Breast epithelium (tissue), 4 donors: ENCODE results near the gene NRXN3. TPM values are rescaled to one million over a fixed set of nuclear protein-coding genes. Genes with fewer than 3 reads are reported as not detected.
A peak's percentile ranks its signal among the peaks of the same experiment; 100 is the strongest.

ENCODE experiments used
- DNase-seq, 2 donors: peaks; one replicate each; pipeline ENCODE4 v3.0.0-alpha.2; 2019; ENCODE audit warnings: low spot score in 2 of 2
- H3K27ac ChIP-seq, 2 donors: fragments of 200-600 bp; sonication (generic) in 1 of 2; one replicate each; pipeline ENCODE4 v1.5.1; 2016 to 2019; ENCODE audit warnings: mild to moderate bottlenecking in 1 of 2
- H3K27me3 ChIP-seq, 2 donors: fragments of 200-600 bp; sonication (generic) in 1 of 2; one replicate each; pipeline versions ENCODE4 v1.5.1 to v1.6.0; 2017 to 2019; ENCODE audit warnings: control low read depth in 1 of 2, mild to moderate bottlenecking in 1 of 2
- H3K36me3 ChIP-seq: fragments of 200-600 bp; one replicate; pipeline ENCODE4 v1.5.1; 2019
- H3K4me1 ChIP-seq, 2 donors: fragments of 200-600 bp; sonication (generic); one replicate each; pipeline ENCODE4 v1.5.1; 2016 to 2019; ENCODE audit warnings: control low read depth in 1 of 2
- H3K4me3 ChIP-seq, 3 donors: fragments of 200-600 bp; sonication (generic); 1 replicate in 2 of 3; 2 replicates in 1 of 3; pipeline ENCODE4 v1.5.1; 2016 to 2019; ENCODE audit warnings: mild to moderate bottlenecking in 3 of 3, moderate library complexity in 2 of 3
- H3K9me3 ChIP-seq, 2 donors: fragments of 200-600 bp; sonication (generic) in 1 of 2; one replicate each; pipeline ENCODE4 v1.5.1; 2016 to 2019; ENCODE audit warnings: control low read depth in 1 of 2
- CTCF ChIP-seq, 3 donors: fragments of 450-650 bp; IDR thresholded peaks; one replicate each; pipeline ENCODE4 v1.5.1; 2016 to 2017; ENCODE audit warnings: antibody characterized with exemption in 3 of 3, mild to moderate bottlenecking in 3 of 3, moderate library complexity in 3 of 3
- POLR2A ChIP-seq: fragments of 450-650 bp; IDR thresholded peaks from one replicate; pipeline ENCODE4 v1.6.1; 2016; ENCODE audit warnings: antibody characterized with exemption, mild to moderate bottlenecking, moderate library complexity
- POLR2AphosphoS5 ChIP-seq, 3 donors: sonication (generic); formaldehyde crosslinking; IDR thresholded peaks; one replicate each; pipeline ENCODE4 v1.6.1; 2017; ENCODE audit warnings: antibody characterized with exemption in 3 of 3
- intact Hi-C: fragments of 100-400 bp; cut with DNase I; formaldehyde crosslinking; loops from one replicate; pipeline ENCODE4 v1.15.1; 2023; ENCODE audit warnings: low total_unique reads
- total RNA-seq, 3 donors: library from RNA; depleted of rRNA; stranded (reverse); fragments of >200 nt; gene quantifications; one replicate each; pipeline ENCODE4 v1.1.0, GENCODE V29; 2016

NRXN3 gene
- total RNA-seq, 3 donors from 2014 or later = 2.9 to 3.6 (median 3.5) TPM

GRCh38 chr14:79534703-79535353, 1364.7 kb downstream of the NRXN3 start:
- Histone ChIP-seq H3K9me3 (no peaks in the 10 kb centered on the region), H3K36me3 (no peaks in the 10 kb centered on the region), H3K4me3 (no peak overlapping the region), H3K4me1 (no peaks in the 10 kb centered on the region), H3K27ac (no peak overlapping the region), H3K27me3 (no peaks in the 10 kb centered on the region)
- no peak for DNase-seq
- intact Hi-C loops = no loop called here
- no peak for TF ChIP-seq CTCF (IDR thresholded peaks at IDR 0.05)
- TF ChIP-seq POLR2AphosphoS5 (IDR thresholded peaks at IDR 0.05) = no peak
- TF ChIP-seq POLR2A = no peak

- no peaks in the 10 kb centered on the region for H3K27me3 ChIP-seq
- H3K4me3 ChIP-seq = no peak overlapping the region
- intact Hi-C loops = no loop called here
- no peaks in the 10 kb centered on the region for H3K36me3 ChIP-seq
- TF ChIP-seq POLR2AphosphoS5 (IDR thresholded peaks at IDR 0.05) = no peak
- TF ChIP-seq CTCF (IDR thresholded peaks at IDR 0.05) = no peak
- no peak for TF ChIP-seq POLR2A
- no peak for DNase-seq
- H3K9me3 ChIP-seq = no peaks in the 10 kb centered on the region
- H3K27ac ChIP-seq = no peak overlapping the region
- H3K4me1 ChIP-seq = no peaks in the 10 kb centered on the region
Observed at GRCh38 chr14:79540394-79540793, 1370.2 kb downstream of the NRXN3 start.

GRCh38 chr14:79542121-79542520, 1371.9 kb downstream of the NRXN3 start:
- no peaks in the 10 kb centered on the region for H3K9me3 ChIP-seq
- H3K36me3 ChIP-seq = no peaks in the 10 kb centered on the region
- no peak for TF ChIP-seq CTCF (IDR thresholded peaks at IDR 0.05)
- TF ChIP-seq POLR2AphosphoS5 (IDR thresholded peaks at IDR 0.05) = no peak
- no peak for TF ChIP-seq POLR2A
- H3K4me3 ChIP-seq = no peak overlapping the region
- intact Hi-C loops = no loop called here
- DNase-seq = no peak
- H3K27me3 ChIP-seq = no peaks in the 10 kb centered on the region
- H3K27ac ChIP-seq = no peak overlapping the region
- H3K4me1 ChIP-seq = no peaks in the 10 kb centered on the region

GRCh38 chr14:79543348-79543747, 1373.2 kb downstream of the NRXN3 start:
- no peaks in the 10 kb centered on the region for H3K27me3 ChIP-seq
- no peaks in the 10 kb centered on the region for H3K36me3 ChIP-seq
- intact Hi-C loops = no loop called here
- H3K4me3 ChIP-seq = no peak overlapping the region
- H3K9me3 ChIP-seq = no peaks in the 10 kb centered on the region
- TF ChIP-seq POLR2AphosphoS5 (IDR thresholded peaks at IDR 0.05) (no peak), CTCF (IDR thresholded peaks at IDR 0.05) (no peak)
- no peak for DNase-seq
- no peaks in the 10 kb centered on the region for H3K4me1 ChIP-seq
- H3K27ac ChIP-seq = no peak overlapping the region

GRCh38 chr14:79543967-79544697, 1374.0 kb downstream of the NRXN3 start:
- Histone ChIP-seq H3K4me3 (no peak overlapping the region), H3K36me3 (no peaks in the 10 kb centered on the region), H3K9me3 (no peaks in the 10 kb centered on the region), H3K27ac (no peak overlapping the region), H3K4me1 (no peaks in the 10 kb centered on the region), H3K27me3 (no peaks in the 10 kb centered on the region)
- no peak for TF ChIP-seq POLR2A
- peak in 1 of 3 donors; percentile 23 for TF ChIP-seq CTCF (IDR thresholded peaks at IDR 0.05)
- intact Hi-C loops = no loop called here
- DNase-seq = no peak
